ENCODE measurements around the gene EXT2.

GRCh38 chr11:44178381-44178780 is 82.9 kb downstream of the EXT2 start:
- TF ChIP-seq, protein P1, sequence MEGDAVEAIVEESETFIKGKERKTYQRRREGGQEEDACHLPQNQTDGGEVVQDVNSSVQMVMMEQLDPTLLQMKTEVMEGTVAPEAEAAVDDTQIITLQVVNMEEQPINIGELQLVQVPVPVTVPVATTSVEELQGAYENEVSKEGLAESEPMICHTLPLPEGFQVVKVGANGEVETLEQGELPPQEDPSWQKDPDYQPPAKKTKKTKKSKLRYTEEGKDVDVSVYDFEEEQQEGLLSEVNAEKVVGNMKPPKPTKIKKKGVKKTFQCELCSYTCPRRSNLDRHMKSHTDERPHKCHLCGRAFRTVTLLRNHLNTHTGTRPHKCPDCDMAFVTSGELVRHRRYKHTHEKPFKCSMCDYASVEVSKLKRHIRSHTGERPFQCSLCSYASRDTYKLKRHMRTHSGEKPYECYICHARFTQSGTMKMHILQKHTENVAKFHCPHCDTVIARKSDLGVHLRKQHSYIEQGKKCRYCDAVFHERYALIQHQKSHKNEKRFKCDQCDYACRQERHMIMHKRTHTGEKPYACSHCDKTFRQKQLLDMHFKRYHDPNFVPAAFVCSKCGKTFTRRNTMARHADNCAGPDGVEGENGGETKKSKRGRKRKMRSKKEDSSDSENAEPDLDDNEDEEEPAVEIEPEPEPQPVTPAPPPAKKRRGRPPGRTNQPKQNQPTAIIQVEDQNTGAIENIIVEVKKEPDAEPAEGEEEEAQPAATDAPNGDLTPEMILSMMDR (IDR thresholded peaks at IDR 0.05), result no peak
- TF ChIP-seq POLR2A (IDR thresholded peaks at IDR 0.05; ENCODE audit: low read depth), result no peak
- TF ChIP-seq POLR2AphosphoS5 (IDR thresholded peaks at IDR 0.05), result no peak
- no peak for TF ChIP-seq EP300 (IDR thresholded peaks at IDR 0.05)
